ENCODE results near the gene LZTR1. TPM values are rescaled to one million over a fixed set of nuclear protein-coding genes. Genes with fewer than 3 reads are reported as not detected.

The LZTR1 gene
- total and polyA plus RNA-seq, 9 donors = 28.2 to 73.4 (median 50.0) TPM

GRCh38 chr22:21009638-21010425 is 27.7 kb downstream of the LZTR1 start:
- H3K9me3 ChIP-seq = no peaks in the 10 kb centered on the region
- H3K27ac ChIP-seq = no peak overlapping the region
- DNase-seq = no peak
- peaks cover 4% of the 10 kb centered on the region for H3K4me1 ChIP-seq (ENCODE audit: insufficient read depth)
- no peaks in the 10 kb centered on the region for H3K27me3 ChIP-seq
- intact Hi-C loops (cut with DNase I) = loop anchor here in 1 of 4 donors (10.0 kb wide), 1 partner anchor 145 kb away; no protein-coding TSS in a partner anchor
- H3K36me3 ChIP-seq = no peaks in the 10 kb centered on the region
- 44 to 48% (median 45%) methylated on average over 10 of the region's 10 CpGs for whole genome bisulfite sequencing, 3 donors
- TF ChIP-seq CTCF (IDR thresholded peaks at IDR 0.05) (no peak), EP300 (IDR thresholded peaks at IDR 0.05) (no peak), POLR2A (IDR thresholded peaks at IDR 0.05) (no peak)
- no peak overlapping the region for H3K4me3 ChIP-seq

- TF ChIP-seq POLR2A (IDR thresholded peaks at IDR 0.05) = no peak
- TF ChIP-seq CTCF (IDR thresholded peaks at IDR 0.05) = no peak
- no peak for TF ChIP-seq EP300 (IDR thresholded peaks at IDR 0.05)
- no peaks in the 10 kb centered on the region for H3K36me3 ChIP-seq
- no peak overlapping the region for H3K4me3 ChIP-seq
- no peaks in the 10 kb centered on the region for H3K9me3 ChIP-seq
- intact Hi-C loops (cut with DNase I) = loop anchor here in 1 of 4 donors (10.0 kb wide), 1 partner anchor 146 kb away; no protein-coding TSS in a partner anchor
- no peak overlapping the region for H3K27ac ChIP-seq
- DNase-seq = no peak
- WGBS, 3 donors = 93 to 96% (median 95%) methylated on average over 3 of the region's 3 CpGs
- H3K27me3 ChIP-seq = no peaks in the 10 kb centered on the region
- H3K4me1 ChIP-seq (ENCODE audit: insufficient read depth) = peaks cover 4% of the 10 kb centered on the region
Observed at GRCh38 chr22:21010426-21011113, 28.5 kb downstream of the LZTR1 start.

DNA sequence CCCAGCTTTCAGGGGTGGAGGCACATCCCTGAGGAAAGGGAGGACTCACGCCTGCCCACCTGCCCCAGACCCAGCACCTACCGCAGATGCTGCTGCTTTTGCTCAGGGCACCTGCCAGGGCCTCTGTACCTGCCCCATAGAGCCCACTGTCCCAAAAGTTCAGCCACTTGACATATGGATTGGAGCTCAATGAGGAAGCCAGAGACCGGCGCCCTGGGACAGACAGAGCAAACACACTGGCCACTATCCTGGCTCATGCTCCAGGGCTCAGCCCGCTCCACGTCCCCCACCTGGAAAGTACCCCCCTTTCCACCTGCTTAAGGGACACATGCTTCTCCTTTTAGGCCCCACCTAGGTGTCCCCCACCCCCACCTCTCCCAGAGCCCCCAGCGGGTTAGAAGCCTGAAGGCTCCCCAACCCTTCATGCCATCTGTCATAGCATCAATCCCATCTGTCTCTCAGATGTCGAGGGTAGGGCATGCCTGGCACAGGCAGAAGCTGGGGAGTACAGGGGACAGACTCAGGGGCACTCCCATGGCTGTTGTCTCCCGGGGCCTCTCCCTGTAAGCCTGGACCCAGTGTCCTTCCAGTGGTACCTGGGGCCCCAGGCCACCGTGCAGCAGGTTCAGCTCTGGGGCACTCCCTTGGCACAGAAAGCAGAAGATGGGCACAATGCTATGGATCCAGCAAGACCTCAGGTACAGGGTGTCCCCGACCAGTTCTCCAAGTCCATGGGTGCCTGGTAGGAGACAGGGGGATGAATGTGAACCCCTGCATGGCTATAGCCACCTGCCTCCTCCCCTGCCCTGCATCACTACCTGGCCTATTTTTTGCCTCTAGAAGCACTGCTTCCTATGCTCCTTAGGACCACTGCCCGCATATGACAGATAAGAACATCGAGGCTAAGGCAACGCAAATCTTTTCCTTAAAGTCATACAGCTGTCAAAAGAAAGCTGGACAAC is 30.6 kb downstream of the LZTR1 start:
- intact Hi-C loops (cut with DNase I) = loop anchor here in 1 of 4 donors (10.0 kb wide), 1 partner anchor 148 kb away; no protein-coding TSS in a partner anchor
- Histone ChIP-seq H3K4me1 (ENCODE audit: insufficient read depth) (peaks cover 6% of the 10 kb centered on the region), H3K36me3 (no peaks in the 10 kb centered on the region), H3K9me3 (no peaks in the 10 kb centered on the region), H3K4me3 (no peak overlapping the region), H3K27me3 (no peaks in the 10 kb centered on the region), H3K27ac (no peak overlapping the region)
- TF ChIP-seq CTCF (IDR thresholded peaks at IDR 0.05) (no peak), EP300 (IDR thresholded peaks at IDR 0.05) (no peak), POLR2A (IDR thresholded peaks at IDR 0.05) (no peak)
- 75 to 81% (median 78%) methylated on average over 14 of the region's 14 CpGs for WGBS, 3 donors
- DNase-seq = peak in 1 of 5 donors; percentile 16
